HG02884 (cell line): ENCODE results near the gene GRM4.

Experiments
- ATAC-seq: cut with Tn5 transposase; IDR thresholded peaks from one replicate; pipeline ENCODE4 v1.9.1; 2021; ENCODE audit warnings: mild to moderate bottlenecking, moderate library complexity; ENCODE audit not compliant: unreplicated experiment

Gene GRM4

DNA sequence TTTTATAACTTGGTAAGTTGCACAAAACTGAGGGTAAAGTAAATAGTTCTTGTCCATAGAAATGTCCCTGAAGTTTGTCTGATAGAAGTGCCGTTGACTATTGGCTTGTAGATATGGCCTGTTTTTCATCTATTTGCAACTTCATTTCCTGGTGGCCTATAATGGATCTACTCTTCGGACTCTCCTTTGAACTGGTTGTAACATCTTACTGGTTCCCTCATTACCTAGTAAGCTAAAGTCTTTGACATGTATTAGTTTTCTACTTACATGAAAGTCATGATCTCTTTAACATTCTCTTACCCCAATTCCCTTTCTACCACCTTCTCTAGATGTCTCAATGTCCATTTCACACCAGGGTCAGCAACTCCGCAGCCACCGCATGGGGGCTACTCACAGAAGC lies 146.3 kb downstream of the GRM4 start:
- no peak for ATAC-seq

GRCh38 chr6:33998660-33999059 lies 147.2 kb downstream of the GRM4 start:
- ATAC-seq = no peak

DNA sequence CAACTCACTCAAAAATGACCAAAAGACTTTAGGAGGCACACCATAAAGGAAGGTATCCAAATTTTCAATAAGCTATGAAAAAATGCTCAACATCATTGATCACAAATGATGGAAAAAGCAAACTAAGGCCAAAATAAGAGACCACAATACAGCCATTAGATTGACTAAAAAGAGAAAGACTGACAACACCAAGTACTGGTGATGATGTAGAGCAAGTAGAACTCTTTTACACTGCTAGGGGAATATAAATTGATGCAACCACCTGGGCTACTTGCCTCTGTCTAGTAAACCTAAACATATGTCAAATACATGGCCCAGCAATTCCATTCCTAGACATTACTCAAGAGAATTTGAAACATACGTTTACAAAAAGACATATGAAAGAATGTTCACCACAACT lies 148.6 kb downstream of the GRM4 start:
- no peak for ATAC-seq

- ATAC-seq = no peak
These were observed 149.8 kb downstream of the GRM4 start for GRCh38 chr6:33996120-33996475.

DNA sequence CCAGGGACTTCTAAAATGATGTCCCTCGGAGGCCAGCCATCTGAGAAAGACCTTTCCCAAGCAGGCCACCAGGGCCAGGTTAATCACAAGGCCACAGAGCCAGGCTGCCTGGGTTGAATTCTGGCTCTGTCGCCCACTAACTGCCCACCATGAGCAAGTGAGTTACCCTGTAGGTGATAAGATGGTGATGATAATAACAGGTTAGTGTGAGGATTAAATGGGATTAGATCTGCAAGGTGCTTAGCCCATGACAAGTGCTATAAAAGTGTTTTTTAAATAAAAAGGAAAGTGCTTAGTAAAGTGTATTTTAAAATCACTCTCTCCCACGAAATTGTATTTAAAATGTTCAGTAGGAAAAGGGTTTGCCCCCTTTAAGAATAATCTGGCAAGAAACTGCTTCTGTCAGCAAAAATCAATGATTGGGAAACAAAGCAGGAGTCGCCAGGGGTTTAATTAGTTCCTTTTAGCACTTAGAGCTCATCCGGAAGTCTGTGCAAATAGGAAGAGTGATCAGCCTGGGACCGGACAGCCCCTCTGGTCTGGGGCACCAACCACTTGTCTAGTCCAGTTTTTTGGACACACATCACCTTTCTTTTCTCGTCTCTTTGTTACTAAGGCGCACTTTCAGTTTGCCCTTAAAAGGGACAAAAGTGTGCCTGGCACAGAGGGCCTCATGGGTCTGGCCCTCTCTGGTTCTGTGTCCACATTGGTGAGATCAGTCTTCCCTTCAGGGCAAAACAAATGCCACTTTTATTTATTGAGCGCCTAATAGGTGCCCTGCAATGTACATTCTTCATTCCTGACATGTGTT lies 150.4 kb downstream of the GRM4 start:
- no peak for ATAC-seq

GRCh38 chr6:33994472-33995308 lies 151.2 kb downstream of the GRM4 start:
- no peak for ATAC-seq

DNA sequence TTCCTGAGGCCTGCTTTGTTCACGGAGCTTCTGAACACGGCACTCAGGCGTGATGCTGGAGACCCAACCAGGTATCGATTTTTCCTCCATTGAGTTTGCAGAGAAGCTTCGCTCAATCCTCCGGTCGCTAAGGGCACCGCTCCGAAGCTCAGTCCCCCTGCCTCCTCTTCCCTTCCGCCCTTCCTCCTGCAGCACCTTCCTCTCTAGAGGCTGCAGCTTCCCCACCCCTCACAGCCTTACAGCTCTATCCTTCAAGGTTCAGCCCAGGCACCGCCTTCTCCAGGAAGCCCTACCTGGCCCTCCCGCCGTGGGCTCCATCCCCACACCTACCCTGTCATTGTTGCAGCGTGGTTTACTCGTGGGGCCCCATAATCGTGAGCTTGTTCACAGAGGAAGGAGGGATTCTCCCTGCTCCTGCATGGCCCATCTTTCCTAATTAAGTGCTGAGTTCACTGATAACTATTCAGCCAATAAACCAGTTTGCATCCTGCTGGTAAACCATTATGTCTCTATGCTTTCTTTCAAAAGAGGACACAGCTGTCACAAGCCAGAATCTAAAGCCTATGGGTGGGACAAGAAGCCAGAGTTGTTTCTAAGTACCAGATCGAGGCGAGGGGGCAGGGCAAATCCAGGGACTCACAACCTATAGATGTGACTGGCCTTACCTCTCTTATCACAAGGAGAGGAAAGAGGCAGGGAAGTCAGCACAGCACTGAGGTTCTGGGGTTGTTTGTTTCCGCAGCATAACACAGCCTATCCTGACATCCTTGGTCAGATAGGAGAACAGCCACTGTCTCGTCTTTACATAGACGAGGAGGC lies 152.0 kb downstream of the GRM4 start:
- ATAC-seq = no peak

DNA sequence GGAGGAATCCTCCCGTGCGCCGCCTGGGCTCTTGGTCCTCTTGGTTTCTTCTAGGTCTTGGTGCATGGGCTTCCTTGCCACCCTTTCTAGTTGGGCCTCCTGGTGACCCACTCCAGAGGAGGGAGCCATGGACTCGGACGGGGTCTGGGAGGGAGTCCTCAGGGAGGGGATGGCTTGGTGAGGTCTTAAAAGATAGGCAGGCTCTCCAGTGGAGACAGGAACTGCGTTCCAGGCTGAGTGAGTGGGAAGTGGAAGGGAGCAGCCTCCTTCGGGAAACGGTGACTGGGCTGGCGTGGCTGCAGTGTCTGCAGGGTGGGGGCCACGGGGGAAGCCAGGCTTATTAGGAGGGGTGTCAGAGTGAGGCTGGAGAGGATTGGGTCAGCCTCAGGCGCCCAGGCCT lies 152.8 kb downstream of the GRM4 start:
- no peak for ATAC-seq

GRCh38 chr6:33992191-33992590 lies 153.7 kb downstream of the GRM4 start:
- ATAC-seq = no peak

GRCh38 chr6:33991610-33992009 lies 154.3 kb downstream of the GRM4 start:
- ATAC-seq = no peak

GRCh38 chr6:33990061-33990541 lies 155.8 kb downstream of the GRM4 start:
- no peak for ATAC-seq

- ATAC-seq = no peak
These were observed 156.7 kb downstream of the GRM4 start for GRCh38 chr6:33989016-33989854.

DNA sequence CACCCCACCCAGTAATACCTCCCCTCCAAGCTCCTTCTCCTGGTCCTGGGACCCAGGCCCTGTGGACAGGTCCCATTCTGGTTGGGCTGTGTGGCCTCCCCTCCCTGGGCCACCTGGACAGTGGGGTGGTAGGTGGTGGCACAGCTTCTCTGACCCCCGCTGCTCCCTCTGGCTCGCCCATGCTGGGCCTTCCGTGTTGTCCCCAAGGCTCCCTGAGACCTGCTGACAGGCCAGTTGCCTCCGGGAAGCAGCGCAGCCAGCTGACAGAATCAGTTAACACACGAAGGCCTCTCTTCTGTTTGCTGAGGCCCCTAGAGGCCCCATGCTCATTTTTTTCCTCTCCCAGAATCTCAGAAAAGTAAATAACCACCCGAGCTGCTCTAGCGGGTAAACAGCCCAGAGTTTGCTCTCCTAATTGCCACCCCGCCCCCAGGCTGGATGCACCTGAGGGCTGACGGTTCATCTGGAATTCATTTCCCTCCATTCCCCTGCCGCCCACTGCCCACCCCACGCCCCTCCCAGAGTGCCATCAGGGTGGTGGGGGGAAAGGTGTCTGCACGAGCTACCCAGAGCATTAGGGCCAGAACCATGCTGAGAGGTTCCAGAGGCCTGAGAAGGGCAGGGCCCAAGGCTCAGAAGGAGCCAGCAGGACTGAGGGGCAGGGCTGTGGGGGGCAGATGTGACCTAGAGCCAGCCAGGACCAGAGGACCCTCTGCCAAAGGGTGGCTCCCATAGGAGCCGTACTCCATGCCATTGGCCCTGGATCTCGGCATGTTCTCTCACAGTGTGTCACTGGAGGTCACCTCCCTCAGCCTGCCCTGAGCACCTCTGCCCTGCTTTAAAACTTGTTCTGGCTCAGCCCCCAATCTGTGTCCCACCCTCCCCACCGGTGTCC lies 157.5 kb downstream of the GRM4 start:
- no peak for ATAC-seq

DNA sequence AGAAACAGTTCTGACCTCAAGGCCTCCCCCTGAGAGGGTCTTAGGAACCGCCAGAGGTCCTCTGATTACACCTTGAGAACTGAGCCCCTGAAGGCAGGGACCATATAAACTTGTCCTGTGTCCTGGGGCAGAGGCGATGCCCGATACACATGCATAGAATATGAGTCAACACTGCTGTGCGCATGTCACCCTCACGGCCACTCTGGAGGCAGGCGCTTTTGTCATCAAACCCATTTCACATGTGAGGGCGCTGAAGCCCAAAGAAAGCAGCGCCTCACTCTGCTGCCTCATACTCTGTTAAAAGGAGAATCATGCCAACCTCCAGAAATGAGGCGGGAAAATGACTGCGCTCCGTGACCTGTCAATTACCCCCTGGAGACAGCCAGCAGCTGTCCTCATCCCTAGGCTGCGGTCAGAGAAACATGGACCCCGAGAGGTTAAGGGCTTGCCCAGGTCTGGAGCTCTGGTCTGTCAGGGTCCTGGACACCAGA lies 158.3 kb downstream of the GRM4 start:
- ATAC-seq = no peak

- no peak for ATAC-seq
These were observed 159.9 kb downstream of the GRM4 start for GRCh38 chr6:33985947-33986346.

- ATAC-seq = no peak
These were observed 160.6 kb downstream of the GRM4 start for GRCh38 chr6:33985313-33985751.

GRCh38 chr6:33984466-33985312 lies 161.2 kb downstream of the GRM4 start:
- no peak for ATAC-seq
